GM18499 (cell line): ENCODE results near the gene SLC12A7.
"Not testable (repeated sequence)": the region's sequence is repeated elsewhere in the genome, so short reads cannot be mapped to it uniquely, and the experiment has no call there.

ENCODE experiments used
- ATAC-seq: cut with Tn5 transposase; IDR thresholded peaks from one replicate; pipeline ENCODE4 v1.9.1; 2021; ENCODE audit warnings: moderate number of reproducible peaks; ENCODE audit not compliant: insufficient read depth, unreplicated experiment

SLC12A7 gene

GRCh38 chr5:1128977-1129710, 17.3 kb upstream of the SLC12A7 start:
- no peak for ATAC-seq

- ATAC-seq, result no peak
Observed at GRCh38 chr5:1127959-1128785, 16.3 kb upstream of the SLC12A7 start.

GRCh38 chr5:1125695-1126094, 13.8 kb upstream of the SLC12A7 start:
- ATAC-seq, result not testable (repeated sequence)

GRCh38 chr5:1125030-1125357, 13.1 kb upstream of the SLC12A7 start:
- no peak for ATAC-seq

GRCh38 chr5:1124205-1125029, 12.6 kb upstream of the SLC12A7 start:
- ATAC-seq, result no peak

- ATAC-seq, result no peak
Observed at GRCh38 chr5:1123418-1124147, 11.7 kb upstream of the SLC12A7 start.

- no peak for ATAC-seq
Observed at GRCh38 chr5:1122511-1123294, 10.8 kb upstream of the SLC12A7 start.

- no peak for ATAC-seq
Observed at GRCh38 chr5:1121891-1122290, 10.0 kb upstream of the SLC12A7 start.

GRCh38 chr5:1121044-1121443, 9.2 kb upstream of the SLC12A7 start:
- ATAC-seq, result no peak

GRCh38 chr5:1120236-1120999, 8.6 kb upstream of the SLC12A7 start:
- ATAC-seq, result no peak

- ATAC-seq, result no peak
Observed at GRCh38 chr5:1119312-1119831, 7.5 kb upstream of the SLC12A7 start.

GRCh38 chr5:1118738-1119137, 6.9 kb upstream of the SLC12A7 start:
- no peak for ATAC-seq

- no peak for ATAC-seq
Observed at GRCh38 chr5:1118231-1118698, 6.4 kb upstream of the SLC12A7 start.

GRCh38 chr5:1116977-1117376, 5.1 kb upstream of the SLC12A7 start:
- ATAC-seq, result no peak

GRCh38 chr5:1116109-1116740, 4.4 kb upstream of the SLC12A7 start:
- ATAC-seq, result no peak

GRCh38 chr5:1115123-1115815, 3.4 kb upstream of the SLC12A7 start:
- ATAC-seq, result no peak

GRCh38 chr5:1113805-1114586, 2.1 kb upstream of the SLC12A7 start:
- no peak for ATAC-seq
